Activated CD4-positive, alpha-beta T cell treated with anti-CD3 and anti-CD28 coated beads, Interleukin-2, amount 10 ng/mL, durations not matched to agents 24 days and 14 days (primary cell): ENCODE results near the gene PYROXD2. TPM values are rescaled to one million over a fixed set of nuclear protein-coding genes. Genes with fewer than 3 reads are reported as not detected.
"Not testable (repeated sequence)": the region's sequence is repeated elsewhere in the genome, so short reads cannot be mapped to it uniquely, and the experiment has no call there.

ENCODE experiments used
- DNase-seq: peaks from one replicate; pipeline ENCODE4 v3.0.0; 2022
- H3K27ac Mint-ChIP-seq: one replicate; pipeline ENCODE4 v1.8.0; 2022; ENCODE audit warnings: mild to moderate bottlenecking, mixed read lengths
- H3K27me3 Mint-ChIP-seq: one replicate; pipeline ENCODE4 v1.8.0; 2022; ENCODE audit warnings: mixed read lengths
- H3K36me3 Mint-ChIP-seq: one replicate; pipeline ENCODE4 v1.8.0; 2022; ENCODE audit warnings: low read depth, mild to moderate bottlenecking, mixed read lengths
- H3K4me1 Mint-ChIP-seq: one replicate; pipeline ENCODE4 v1.8.0; 2021; ENCODE audit warnings: mixed read lengths
- H3K4me3 Mint-ChIP-seq: one replicate; pipeline ENCODE4 v1.8.0; 2022; ENCODE audit warnings: mild to moderate bottlenecking, moderate library complexity, mixed read lengths
- H3K9me3 Mint-ChIP-seq: one replicate; pipeline ENCODE4 v1.8.0; 2021; ENCODE audit warnings: mixed read lengths
- intact Hi-C: fragments of 100-400 bp; cut with micrococcal nuclease; formaldehyde crosslinking; loops from one replicate; pipeline ENCODE4 v1.15.1; 2023
- total RNA-seq: library from RNA; stranded (reverse); gene quantifications from 2 replicates; pipeline ENCODE4 v1.2.3, GENCODE V29; 2022

Gene PYROXD2
- total RNA-seq, 1 donor from 2014 or later, result 2.3 TPM

GRCh38 chr10:98400482-98400881 lies 14.5 kb downstream of the PYROXD2 start:
- DNase-seq, result no peak
- Mint-ChIP-seq H3K4me3 (no peak overlapping the region), H3K4me1 (peaks cover 12% of the 10 kb centered on the region), H3K27ac (no peak overlapping the region), H3K36me3 (no peaks in the 10 kb centered on the region), H3K27me3 (no peaks in the 10 kb centered on the region), H3K9me3 (no peaks in the 10 kb centered on the region)
- intact Hi-C loops, result no loop called here

GRCh38 chr10:98399784-98400183 lies 15.2 kb downstream of the PYROXD2 start:
- Mint-ChIP-seq H3K36me3 (no peaks in the 10 kb centered on the region), H3K4me3 (no peak overlapping the region), H3K4me1 (peaks cover 11% of the 10 kb centered on the region), H3K27ac (no peak overlapping the region), H3K27me3 (no peaks in the 10 kb centered on the region), H3K9me3 (no peaks in the 10 kb centered on the region)
- intact Hi-C loops, result no loop called here
- no peak for DNase-seq

- Mint-ChIP-seq H3K36me3 (no peaks in the 10 kb centered on the region), H3K27me3 (no peaks in the 10 kb centered on the region), H3K4me3 (no peak overlapping the region), H3K4me1 (no peaks in the 10 kb centered on the region), H3K27ac (no peak overlapping the region), H3K9me3 (no peaks in the 10 kb centered on the region)
- intact Hi-C loops, result no loop called here
- no peak for DNase-seq
These were observed 17.8 kb downstream of the PYROXD2 start for GRCh38 chr10:98397089-98397600.

DNA sequence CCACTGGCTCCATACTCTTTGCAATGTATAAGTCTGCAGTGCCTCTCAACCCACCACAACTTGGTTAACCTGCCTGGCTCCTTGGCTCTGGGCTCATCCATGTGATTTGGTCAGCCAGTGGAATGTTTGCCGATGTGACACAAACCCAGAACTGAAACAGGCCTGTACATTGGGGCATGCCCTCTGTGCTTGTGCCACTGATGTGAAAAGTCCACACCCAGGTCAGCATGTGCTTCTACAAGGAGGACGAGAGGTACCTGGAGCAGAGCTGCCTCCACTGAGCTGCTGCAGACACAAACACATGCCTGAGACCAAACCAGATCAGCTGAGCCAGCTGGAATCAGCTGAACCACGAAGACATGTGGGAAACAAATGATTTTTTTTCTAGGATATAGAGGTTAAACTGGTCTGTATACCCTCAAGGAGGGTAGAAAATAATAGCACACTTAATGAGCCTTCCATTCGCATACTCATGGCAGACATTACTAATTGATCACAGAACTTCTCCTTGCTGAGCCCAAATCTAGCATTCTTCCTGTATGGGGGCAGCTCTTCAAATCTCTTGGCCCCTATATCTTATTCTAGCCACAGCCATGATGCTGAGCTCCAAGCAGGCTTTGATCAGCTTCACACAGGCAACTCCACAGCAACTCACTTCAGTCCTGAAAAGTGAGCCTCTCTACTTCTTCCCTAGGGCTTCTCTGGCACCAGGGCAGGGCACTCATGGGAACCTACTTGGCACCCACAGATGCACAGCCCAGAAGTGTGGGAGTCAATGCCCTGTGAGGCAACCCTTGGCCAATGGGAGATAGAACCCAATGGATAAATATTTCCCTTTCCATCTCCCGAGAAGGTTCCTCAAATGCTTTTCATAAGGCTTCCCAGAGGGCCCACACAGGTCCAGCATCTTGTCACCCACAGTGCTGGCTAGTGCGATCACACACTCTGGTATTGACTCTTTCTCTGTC lies 18.6 kb downstream of the PYROXD2 start:
- DNase-seq, result no peak
- Mint-ChIP-seq H3K4me3 (no peak overlapping the region), H3K36me3 (no peaks in the 10 kb centered on the region), H3K27me3 (no peaks in the 10 kb centered on the region), H3K4me1 (peaks cover 3% of the 10 kb centered on the region), H3K27ac (no peak overlapping the region), H3K9me3 (no peaks in the 10 kb centered on the region)
- intact Hi-C loops, result no loop called here

DNA sequence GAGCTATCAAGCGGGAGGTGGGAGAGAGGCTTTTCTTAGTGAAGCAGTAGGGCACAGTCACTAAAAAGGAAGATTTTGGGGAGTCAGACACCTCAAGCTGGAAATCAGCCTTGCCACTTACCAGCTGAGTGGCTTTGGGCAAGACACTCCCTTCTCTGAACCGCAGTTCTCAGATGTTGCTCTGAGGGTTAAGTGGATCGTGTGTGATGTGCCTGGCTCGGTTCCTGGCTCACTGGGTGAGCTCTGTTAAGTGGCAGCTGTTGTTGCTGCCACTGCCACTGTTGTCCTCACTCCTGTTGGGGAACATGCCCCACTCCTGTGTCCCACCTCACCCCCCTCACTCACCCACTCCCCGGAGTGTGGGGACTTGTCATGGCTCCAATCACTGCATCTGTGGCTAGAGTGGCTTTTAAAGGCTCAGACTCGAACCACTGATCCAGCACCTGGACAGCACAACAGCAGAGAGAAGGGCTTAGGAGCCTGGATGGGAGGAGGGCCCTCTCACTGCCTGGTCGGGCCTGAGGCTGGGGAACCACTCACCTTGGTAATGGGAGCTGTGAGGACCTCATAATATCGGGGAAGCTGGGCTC lies 20.0 kb downstream of the PYROXD2 start:
- Mint-ChIP-seq H3K4me1 (peaks cover 8% of the 10 kb centered on the region), H3K36me3 (no peaks in the 10 kb centered on the region), H3K27me3 (no peaks in the 10 kb centered on the region), H3K4me3 (no peak overlapping the region), H3K27ac (no peak overlapping the region), H3K9me3 (no peaks in the 10 kb centered on the region)
- DNase-seq, result no peak
- intact Hi-C loops, result no loop called here

DNA sequence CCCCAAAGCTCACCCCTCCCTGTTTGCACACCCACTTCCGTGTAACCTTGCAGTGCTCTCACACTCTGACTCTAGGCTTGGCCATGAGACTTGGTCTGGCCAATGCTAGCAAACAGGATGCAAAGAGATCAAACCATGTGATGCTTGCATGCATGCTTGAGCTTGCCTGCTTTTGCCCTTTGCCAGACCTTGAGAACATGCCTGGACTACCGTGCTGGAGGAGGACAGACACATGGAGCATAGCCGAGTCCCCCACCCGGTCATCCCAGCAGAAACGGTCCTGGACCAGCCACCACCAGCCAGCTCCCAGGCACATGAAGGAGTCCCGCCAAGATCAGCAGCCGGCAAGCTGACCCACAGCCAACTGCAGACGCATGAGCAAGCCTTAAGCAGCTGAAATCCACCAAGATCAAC lies 23.4 kb downstream of the PYROXD2 start:
- peaks cover 8% of the 10 kb centered on the region for H3K4me1 Mint-ChIP-seq
- no peak overlapping the region for H3K27ac Mint-ChIP-seq
- H3K27me3 Mint-ChIP-seq, result no peaks in the 10 kb centered on the region
- H3K36me3 Mint-ChIP-seq, result no peaks in the 10 kb centered on the region
- H3K9me3 Mint-ChIP-seq, result no peaks in the 10 kb centered on the region
- no peak for DNase-seq
- intact Hi-C loops, result no loop called here
- H3K4me3 Mint-ChIP-seq, result no peak overlapping the region

DNA sequence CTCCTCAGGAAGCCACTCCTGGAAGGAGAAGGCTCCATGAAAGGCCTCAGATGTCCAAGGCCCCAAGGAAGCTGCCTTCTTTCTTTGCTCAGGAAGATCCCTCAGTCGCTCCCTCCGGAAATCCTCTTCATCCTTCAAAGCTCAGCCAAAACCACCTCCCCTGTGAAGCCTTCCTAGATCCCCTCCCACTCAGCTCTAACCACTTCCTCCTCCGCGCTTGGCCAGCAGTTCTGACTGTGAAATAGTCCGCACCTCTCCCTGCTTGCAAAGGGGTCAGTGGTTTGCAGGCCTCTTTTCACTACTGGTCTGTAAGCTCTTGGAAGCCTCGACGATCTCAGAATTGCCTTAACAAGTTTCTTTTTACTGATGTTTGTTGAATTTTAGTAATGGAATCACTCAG lies 23.9 kb downstream of the PYROXD2 start:
- Mint-ChIP-seq H3K27me3 (no peaks in the 10 kb centered on the region), H3K36me3 (no peaks in the 10 kb centered on the region), H3K4me1 (peaks cover 8% of the 10 kb centered on the region), H3K9me3 (no peaks in the 10 kb centered on the region), H3K4me3 (peak overlapping the region; percentile 45), H3K27ac (no peak overlapping the region)
- peak; percentile 63 for DNase-seq
- intact Hi-C loops, result no loop called here

- H3K36me3 Mint-ChIP-seq, result no peaks in the 10 kb centered on the region
- H3K9me3 Mint-ChIP-seq, result no peaks in the 10 kb centered on the region
- H3K27me3 Mint-ChIP-seq, result no peaks in the 10 kb centered on the region
- H3K27ac Mint-ChIP-seq, result no peak overlapping the region
- DNase-seq, result no peak
- peaks cover 8% of the 10 kb centered on the region for H3K4me1 Mint-ChIP-seq
- H3K4me3 Mint-ChIP-seq, result no peak overlapping the region
- intact Hi-C loops, result no loop called here
These were observed 24.6 kb downstream of the PYROXD2 start for GRCh38 chr10:98390406-98390805.

- Mint-ChIP-seq H3K4me1 (peaks cover 8% of the 10 kb centered on the region), H3K9me3 (no peaks in the 10 kb centered on the region), H3K4me3 (no peak overlapping the region), H3K27me3 (no peaks in the 10 kb centered on the region), H3K27ac (no peak overlapping the region), H3K36me3 (no peaks in the 10 kb centered on the region)
- intact Hi-C loops, result no loop called here
- DNase-seq, result no peak
These were observed 25.6 kb downstream of the PYROXD2 start for GRCh38 chr10:98389398-98389797.

DNA sequence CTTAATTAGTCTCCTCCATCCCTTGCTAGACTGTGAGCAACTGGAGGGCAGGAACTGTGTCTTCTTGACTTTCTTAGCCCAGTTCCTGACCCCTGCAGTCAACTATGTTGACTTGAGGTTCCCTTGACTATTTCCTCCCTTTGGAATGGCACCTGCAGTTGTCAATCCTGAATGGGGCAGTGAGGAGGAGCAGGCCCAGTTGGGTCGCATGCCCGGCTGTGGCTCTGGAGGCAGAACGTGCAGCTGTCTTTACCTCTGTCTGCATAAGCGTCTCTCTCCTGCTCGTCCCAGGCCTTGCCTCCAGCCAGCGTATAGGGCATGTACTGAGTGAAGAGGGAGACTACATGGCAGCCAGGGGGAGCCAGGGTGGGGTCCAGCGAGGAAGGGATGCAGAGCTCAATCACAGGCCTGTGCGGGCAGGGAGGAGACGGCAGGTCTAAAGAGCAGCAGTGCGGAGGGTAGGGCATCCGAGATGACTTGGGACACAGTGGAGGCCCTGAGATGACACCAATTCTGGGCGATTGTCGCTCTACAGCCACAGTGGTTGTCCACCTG lies 26.8 kb downstream of the PYROXD2 start:
- Mint-ChIP-seq H3K27ac (no peak overlapping the region), H3K36me3 (no peaks in the 10 kb centered on the region), H3K27me3 (no peaks in the 10 kb centered on the region), H3K9me3 (no peaks in the 10 kb centered on the region), H3K4me1 (peaks cover 8% of the 10 kb centered on the region), H3K4me3 (no peak overlapping the region)
- no peak for DNase-seq
- intact Hi-C loops, result no loop called here

GRCh38 chr10:98384531-98385133 lies 30.4 kb downstream of the PYROXD2 start:
- no peaks in the 10 kb centered on the region for H3K9me3 Mint-ChIP-seq
- no peak for DNase-seq
- intact Hi-C loops, result no loop called here

DNA sequence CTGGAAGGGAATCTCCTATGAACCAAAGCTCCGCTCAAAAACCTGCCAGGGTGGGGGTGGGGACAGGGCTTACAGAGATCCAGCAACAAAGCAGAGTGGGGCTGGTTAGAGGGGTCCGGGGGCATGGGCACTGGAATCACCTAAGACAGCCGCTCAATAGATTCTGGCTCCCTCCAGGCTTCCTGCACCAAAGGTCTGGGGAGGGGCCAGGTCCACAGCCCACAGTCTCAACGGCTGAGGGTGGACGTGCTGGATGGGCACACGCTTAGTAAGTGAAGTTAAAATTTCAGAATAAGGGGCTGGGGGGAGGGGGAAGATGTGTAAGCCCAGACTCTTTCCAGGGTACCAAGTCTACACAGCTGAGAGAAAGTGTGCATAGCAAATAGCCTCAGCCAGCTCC lies 31.1 kb downstream of the PYROXD2 start:
- Mint-ChIP-seq H3K9me3 (no peaks in the 10 kb centered on the region), H3K4me1 (no peaks in the 10 kb centered on the region), H3K27ac (no peak overlapping the region), H3K27me3 (peaks cover 2% of the 10 kb centered on the region), H3K36me3 (no peaks in the 10 kb centered on the region), H3K4me3 (no peak overlapping the region)
- no peak for DNase-seq
- intact Hi-C loops, result no loop called here

More at GRCh38 chr10:98384531-98385133, 30.4 kb downstream of the PYROXD2 start:
- Mint-ChIP-seq H3K4me1 (no peaks in the 10 kb centered on the region), H3K4me3 (no peak overlapping the region), H3K27me3 (peaks cover 2% of the 10 kb centered on the region), H3K36me3 (no peaks in the 10 kb centered on the region), H3K27ac (no peak overlapping the region)

DNA sequence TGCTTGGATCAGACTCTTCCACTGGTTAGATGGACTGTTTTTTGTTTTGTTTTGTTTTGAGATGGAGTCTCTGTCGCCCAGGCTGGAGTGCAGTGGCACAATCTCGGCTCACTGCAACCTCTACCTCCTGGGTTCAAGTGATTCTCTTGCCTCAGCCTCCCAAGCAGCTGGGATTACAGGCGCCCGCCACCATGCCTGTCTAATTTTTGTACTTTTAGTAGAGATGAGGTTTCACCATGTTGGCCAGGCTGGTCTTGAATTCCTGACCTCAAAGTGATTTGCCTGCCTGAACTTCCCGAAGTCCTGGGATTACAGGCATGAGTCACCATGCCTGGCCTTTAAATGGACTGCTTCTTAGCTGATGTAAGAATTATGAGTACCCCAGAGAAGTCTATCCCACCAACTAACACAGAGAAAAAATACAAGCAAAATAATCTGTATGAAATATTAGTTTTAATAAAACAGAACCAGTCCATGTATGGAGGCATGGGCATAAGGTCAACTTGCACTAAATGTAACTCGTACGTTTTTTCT lies 31.8 kb downstream of the PYROXD2 start:
- H3K9me3 Mint-ChIP-seq, intact Hi-C loops, DNase-seq, H3K36me3 Mint-ChIP-seq, H3K27me3 Mint-ChIP-seq, H3K4me1 Mint-ChIP-seq, H3K27ac Mint-ChIP-seq, H3K4me3 Mint-ChIP-seq: not testable (repeated sequence)
